Activated CD4-positive, alpha-beta T cell treated with anti-CD3 and anti-CD28 coated beads for 36 hours (primary cell): Measurements from ENCODE around the gene XRCC5. TPM values are rescaled to one million over a fixed set of nuclear protein-coding genes. Genes with fewer than 3 reads are reported as not detected.

ENCODE experiments used
- ATAC-seq: fragments of 200-7000 bp; cut with Tn5 transposase; one replicate; pipeline ENCODE4 v1.10.0; 2021; ENCODE audit warnings: mild to moderate bottlenecking, moderate library complexity
- CTCF ChIA-PET: fragments of 350-600 bp; sonication (Branson Sonifier 250); formaldehyde crosslinking; loops from one replicate; lab custom pipeline; 2021; ENCODE audit warnings: antibody characterized with exemption; lab: Charles Lee
- POLR2A ChIA-PET: fragments of 350-600 bp; sonication (Branson Sonifier 250); formaldehyde crosslinking; loops from one replicate; lab custom pipeline; 2021; ENCODE audit warnings: antibody characterized with exemption, inconsistent platforms; lab: Charles Lee
- DNase-seq: peaks from one replicate; pipeline ENCODE4 v3.0.0-alpha.2; 2020
- H3K27ac Mint-ChIP-seq: one replicate; pipeline ENCODE4 v1.8.0; 2021; ENCODE audit warnings: mixed read lengths
- H3K27me3 Mint-ChIP-seq: one replicate; pipeline ENCODE4 v1.8.0; 2021; ENCODE audit warnings: mixed read lengths
- H3K36me3 Mint-ChIP-seq: one replicate; pipeline ENCODE4 v1.8.0; 2021; ENCODE audit warnings: low read depth, mixed read lengths
- H3K4me1 Mint-ChIP-seq: one replicate; pipeline ENCODE4 v1.8.0; 2021; ENCODE audit warnings: mixed read lengths
- H3K4me3 Mint-ChIP-seq: one replicate; pipeline ENCODE4 v1.8.0; 2021; ENCODE audit warnings: mild to moderate bottlenecking, moderate library complexity, mixed read lengths
- H3K9me3 Mint-ChIP-seq: one replicate; pipeline ENCODE4 v1.8.0; 2021; ENCODE audit warnings: low read depth, mixed read lengths
- intact Hi-C, 2 experiments: fragments of 100-400 bp; cut with DNase I in 1 of 2; cut with micrococcal nuclease in 1 of 2; formaldehyde crosslinking; loops; one replicate each; pipeline versions ENCODE4 v1.14.2 to v1.15.1; 2022 to 2024; cut with DNase I, micrococcal nuclease
- total RNA-seq, 2 experiments: library from RNA; stranded (reverse); gene quantifications; one replicate each; pipeline ENCODE4 v1.2.3, GENCODE V29; 2021

Gene XRCC5
- total RNA-seq, 2 experiments from 2014 or later, result 395 to 536 TPM

DNA sequence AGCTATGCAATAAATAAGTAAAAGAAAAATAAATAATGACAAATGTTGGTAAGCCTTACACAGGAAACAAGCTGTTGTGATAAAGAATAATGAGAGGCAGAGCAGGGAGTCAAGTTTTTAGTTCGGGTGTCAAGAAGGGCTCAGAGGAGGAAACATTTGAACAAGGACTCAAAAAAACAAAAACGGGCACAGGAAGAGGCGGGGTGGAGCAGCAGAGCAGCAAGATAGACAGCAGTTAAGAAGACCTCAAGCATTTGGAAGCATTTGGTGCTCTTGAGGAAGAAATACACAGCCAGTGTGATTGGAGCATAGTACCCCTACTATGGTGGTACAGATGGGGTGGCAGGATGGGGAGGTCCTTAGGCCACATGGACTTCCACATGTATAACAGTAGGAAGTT is 24.6 kb upstream of the XRCC5 start:
- Mint-ChIP-seq H3K27ac (peak overlapping the region; percentile 95), H3K36me3 (no peaks in the 10 kb centered on the region), H3K4me3 (peak overlapping the region; percentile 55), H3K4me1 (peaks cover 63% of the 10 kb centered on the region), H3K9me3 (no peaks in the 10 kb centered on the region), H3K27me3 (no peaks in the 10 kb centered on the region)
- DNase-seq (peak; percentile 42), ATAC-seq (peak; percentile 20)
- ChIA-PET CTCF (interaction anchor here (0.6 to 6.3 kb wide), 8 partner anchors 17 to 225 kb away, joined by 3 to 48 read pairs (median 3); partner anchors contain the start of gene XRCC5), POLR2A (interaction anchor here (0.5 to 1.2 kb wide), 4 partner anchors 24 to 327 kb away, joined by 3 read pairs; partner anchors contain the start of gene SMARCAL1)
- intact Hi-C loops, result loop anchor here in 1 of 2 experiments (5.0 kb wide), 1 partner anchor 52 kb away; no protein-coding TSS in a partner anchor

DNA sequence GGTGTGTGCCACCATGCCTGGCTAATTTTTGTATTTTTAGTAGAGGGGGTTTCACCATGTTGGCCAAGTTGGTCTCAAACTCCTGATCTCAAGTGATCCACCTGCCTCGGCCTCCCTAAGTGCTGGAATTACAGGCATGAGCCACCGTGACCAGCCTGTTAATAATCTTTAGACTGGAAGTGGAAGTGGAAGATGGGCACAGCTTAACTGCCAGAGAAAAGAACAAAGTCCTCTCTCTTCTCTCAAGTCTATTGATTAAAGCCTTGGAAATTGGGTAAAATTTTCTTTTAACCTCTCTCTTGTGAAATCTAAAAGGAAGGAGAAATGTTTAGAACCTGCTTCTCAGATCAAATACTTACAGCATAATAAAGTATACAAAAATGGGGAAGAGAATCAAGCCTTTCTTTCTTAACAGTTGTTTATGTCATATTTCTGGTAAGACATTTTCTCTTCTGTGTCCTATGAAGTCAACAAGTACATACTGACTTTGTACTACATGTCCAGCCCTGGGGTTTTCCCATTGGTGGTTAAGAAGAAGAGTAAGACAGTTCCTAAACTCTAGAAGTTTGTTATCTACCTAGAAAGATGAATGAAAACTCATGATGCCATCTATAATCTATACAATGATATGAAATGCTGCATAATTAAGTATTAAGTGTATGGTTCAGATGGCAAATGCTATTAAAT is 22.8 kb upstream of the XRCC5 start:
- intact Hi-C loops, result no loop called here
- POLR2A ChIA-PET, result no interaction called here
- peaks cover 67% of the 10 kb centered on the region for H3K4me1 Mint-ChIP-seq
- DNase-seq, result no peak
- peak overlapping the region; percentile 55 for H3K27ac Mint-ChIP-seq
- H3K4me3 Mint-ChIP-seq, result no peak overlapping the region
- H3K36me3 Mint-ChIP-seq, result no peaks in the 10 kb centered on the region
- CTCF ChIA-PET, result interaction anchor here (0.7 to 6.3 kb wide), 3 partner anchors 24 to 63 kb away, joined by 3 to 48 read pairs (median 3); partner anchors contain the start of gene XRCC5
- no peak for ATAC-seq
- H3K27me3 Mint-ChIP-seq, result no peaks in the 10 kb centered on the region
- no peaks in the 10 kb centered on the region for H3K9me3 Mint-ChIP-seq

DNA sequence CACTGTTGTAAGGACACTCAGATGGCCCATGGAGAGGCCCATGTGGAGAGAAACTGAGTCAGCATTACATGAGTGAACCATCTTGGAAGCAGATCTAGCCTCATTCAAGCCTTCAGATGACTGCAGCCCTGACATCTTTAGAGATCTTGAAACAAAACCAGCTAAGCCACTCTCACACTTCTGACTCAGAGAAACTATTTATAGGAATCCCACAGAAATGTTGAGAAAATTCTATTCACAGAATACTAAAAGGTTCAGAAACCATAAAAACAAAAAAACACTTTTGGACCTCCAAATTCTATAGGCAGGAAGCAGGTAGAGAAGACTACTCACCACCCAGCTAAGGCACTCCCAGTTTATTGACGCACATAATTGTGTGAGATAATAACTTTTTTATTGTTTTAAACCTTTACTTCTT is 18.8 kb upstream of the XRCC5 start:
- ATAC-seq, result peak; percentile 95
- intact Hi-C loops, result no loop called here
- no peak for DNase-seq
- Mint-ChIP-seq H3K36me3 (no peaks in the 10 kb centered on the region), H3K9me3 (no peaks in the 10 kb centered on the region), H3K4me3 (no peak overlapping the region), H3K4me1 (peaks cover 34% of the 10 kb centered on the region), H3K27me3 (no peaks in the 10 kb centered on the region), H3K27ac (peak overlapping the region; percentile 55)
- ChIA-PET POLR2A (no interaction called here), CTCF (interaction anchor here (0.6 to 1.4 kb wide), 3 partner anchors 19 to 124 kb away, joined by 3 to 8 read pairs (median 5); partner anchors contain the start of gene XRCC5)

DNA sequence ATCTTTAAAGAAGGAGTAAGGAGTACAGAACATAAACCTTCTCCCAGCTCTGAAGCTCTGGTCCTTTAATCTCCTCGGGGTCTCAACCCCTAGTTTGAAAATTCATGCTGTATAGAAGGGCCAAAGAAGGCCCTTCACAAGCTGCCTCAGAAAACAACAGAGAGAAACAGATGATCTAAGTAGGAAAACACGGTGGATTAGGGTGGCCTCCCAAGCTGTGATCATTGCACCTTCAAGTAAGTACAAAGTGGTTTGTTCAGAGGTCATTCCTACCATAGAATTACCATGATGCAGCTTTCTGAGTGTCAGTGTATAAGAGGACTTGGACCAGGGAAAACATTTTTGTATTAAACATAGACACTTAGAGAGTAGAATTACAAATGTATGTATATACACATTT is 16.5 kb upstream of the XRCC5 start:
- ATAC-seq, result no peak
- H3K27ac Mint-ChIP-seq, result no peak overlapping the region
- DNase-seq, result no peak
- H3K36me3 Mint-ChIP-seq, result no peaks in the 10 kb centered on the region
- peaks cover 23% of the 10 kb centered on the region for H3K4me1 Mint-ChIP-seq
- no peaks in the 10 kb centered on the region for H3K9me3 Mint-ChIP-seq
- H3K27me3 Mint-ChIP-seq, result no peaks in the 10 kb centered on the region
- H3K4me3 Mint-ChIP-seq, result no peak overlapping the region
- CTCF ChIA-PET, result interaction anchor here (1.0 to 3.5 kb wide), 5 partner anchors 11 to 60 kb away, joined by 3 to 14 read pairs (median 4); partner anchors contain the start of genes PECR and TMEM169
- intact Hi-C loops, result no loop called here
- POLR2A ChIA-PET, result no interaction called here

DNA sequence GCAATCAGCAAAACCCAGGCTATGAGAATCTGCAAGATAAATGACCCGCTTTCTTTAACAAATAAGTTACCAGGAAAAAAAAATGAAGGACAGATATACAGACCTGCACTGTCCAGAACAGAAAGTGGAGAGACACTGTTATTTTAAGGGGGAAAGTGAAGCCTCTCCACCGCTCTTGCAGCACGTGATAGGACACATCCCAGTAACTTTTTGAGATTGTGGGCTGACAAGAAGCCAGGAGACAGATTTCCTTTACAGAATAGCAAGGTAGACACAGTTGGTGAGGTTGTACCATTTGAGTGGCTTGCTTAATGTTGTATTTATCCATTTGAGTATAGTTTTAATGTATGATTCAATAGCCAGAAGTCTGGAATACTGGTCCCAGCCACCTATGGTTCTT is 14.4 kb upstream of the XRCC5 start:
- Mint-ChIP-seq H3K36me3 (no peaks in the 10 kb centered on the region), H3K27ac (no peak overlapping the region), H3K27me3 (no peaks in the 10 kb centered on the region), H3K4me1 (peaks cover 18% of the 10 kb centered on the region), H3K9me3 (no peaks in the 10 kb centered on the region), H3K4me3 (no peak overlapping the region)
- intact Hi-C loops, result no loop called here
- DNase-seq, result no peak
- no peak for ATAC-seq
- CTCF ChIA-PET, result interaction anchor here (0.6 to 3.5 kb wide), 3 partner anchors 13 to 20 kb away, joined by 3 to 14 read pairs (median 4); partner anchors contain the start of genes PECR and TMEM169
- POLR2A ChIA-PET, result no interaction called here

DNA sequence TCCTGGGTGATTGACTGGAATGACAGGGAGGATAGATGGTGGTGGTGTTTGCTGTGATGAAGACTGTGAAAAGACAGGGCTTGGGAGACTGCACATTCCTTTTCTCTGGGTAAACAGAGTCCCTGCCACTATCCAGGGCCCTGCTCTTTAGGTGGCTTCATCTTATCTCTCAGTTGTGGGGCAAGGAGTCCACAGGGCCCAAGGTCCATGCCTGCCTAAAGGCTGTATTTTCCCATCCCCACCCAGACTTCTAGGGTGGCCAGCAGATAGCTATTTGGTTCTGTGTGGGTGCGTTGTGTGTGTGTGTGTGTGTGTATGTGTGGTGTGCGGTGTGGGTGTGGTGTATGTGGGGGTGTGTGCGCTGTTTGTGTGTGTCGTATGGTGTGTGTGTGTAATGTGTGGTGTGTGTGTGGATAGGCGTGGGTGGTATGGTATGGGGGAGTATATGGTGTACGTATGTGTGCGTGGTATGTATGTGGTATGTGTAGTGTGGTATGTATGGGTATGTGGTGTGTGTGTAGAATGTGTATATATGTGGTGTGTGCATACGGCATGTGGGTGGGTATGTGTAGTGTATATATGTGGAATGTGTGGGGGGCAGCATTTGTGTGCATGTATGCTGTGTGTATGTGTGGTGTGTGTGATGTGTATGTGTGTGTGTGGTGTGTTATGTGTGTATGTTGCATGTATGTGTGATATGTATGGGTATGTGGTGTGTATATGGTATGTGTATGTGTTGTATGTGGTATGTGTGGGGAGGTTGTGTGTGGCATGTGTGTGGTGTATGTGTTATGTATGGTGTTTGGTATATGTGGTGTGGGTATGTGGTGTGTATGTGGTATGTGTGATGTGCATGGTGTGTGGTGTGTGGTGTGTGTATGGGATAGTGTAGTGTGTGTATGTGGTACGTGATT is 10.5 kb upstream of the XRCC5 start:
- no peak for DNase-seq
- Mint-ChIP-seq H3K4me1 (no peaks in the 10 kb centered on the region), H3K9me3 (no peaks in the 10 kb centered on the region), H3K4me3 (no peak overlapping the region), H3K27ac (no peak overlapping the region), H3K36me3 (no peaks in the 10 kb centered on the region), H3K27me3 (no peaks in the 10 kb centered on the region)
- CTCF ChIA-PET, result no interaction called here
- ATAC-seq, result no peak
- POLR2A ChIA-PET, result interaction anchor here (0.6 kb wide), 1 partner anchor 331 kb away, joined by 3 read pairs; no protein-coding TSS in a partner anchor
- intact Hi-C loops, result no loop called here

DNA sequence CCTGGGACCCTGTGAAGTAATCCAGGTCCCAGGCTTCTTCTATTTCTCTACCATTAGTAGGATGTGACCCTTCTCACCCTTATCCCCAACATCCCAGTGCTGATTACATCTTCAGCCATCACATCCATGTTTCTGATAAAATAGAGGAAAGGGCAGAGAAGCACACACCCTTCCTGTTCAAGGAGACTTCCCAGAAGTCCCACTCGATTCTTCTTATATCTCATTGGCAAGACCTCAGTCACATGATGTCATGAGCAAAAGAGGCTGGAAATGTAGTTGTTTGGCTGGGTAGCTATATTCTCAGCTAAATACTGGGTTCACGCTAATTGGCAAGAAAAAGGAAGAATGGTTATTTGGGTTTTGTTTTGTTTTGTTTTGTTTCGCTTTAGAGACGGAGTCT is 8.0 kb upstream of the XRCC5 start:
- H3K4me1 Mint-ChIP-seq, result no peaks in the 10 kb centered on the region
- no peak overlapping the region for H3K27ac Mint-ChIP-seq
- ChIA-PET CTCF (interaction anchor here (0.5 to 1.0 kb wide), 3 partner anchors 17 to 168 kb away, joined by 3 to 4 read pairs (median 3); no protein-coding TSS in a partner anchor), POLR2A (no interaction called here)
- ATAC-seq, result no peak
- no peaks in the 10 kb centered on the region for H3K27me3 Mint-ChIP-seq
- H3K4me3 Mint-ChIP-seq, result no peak overlapping the region
- no peak for DNase-seq
- no peaks in the 10 kb centered on the region for H3K9me3 Mint-ChIP-seq
- intact Hi-C loops, result no loop called here
- H3K36me3 Mint-ChIP-seq, result no peaks in the 10 kb centered on the region

DNA sequence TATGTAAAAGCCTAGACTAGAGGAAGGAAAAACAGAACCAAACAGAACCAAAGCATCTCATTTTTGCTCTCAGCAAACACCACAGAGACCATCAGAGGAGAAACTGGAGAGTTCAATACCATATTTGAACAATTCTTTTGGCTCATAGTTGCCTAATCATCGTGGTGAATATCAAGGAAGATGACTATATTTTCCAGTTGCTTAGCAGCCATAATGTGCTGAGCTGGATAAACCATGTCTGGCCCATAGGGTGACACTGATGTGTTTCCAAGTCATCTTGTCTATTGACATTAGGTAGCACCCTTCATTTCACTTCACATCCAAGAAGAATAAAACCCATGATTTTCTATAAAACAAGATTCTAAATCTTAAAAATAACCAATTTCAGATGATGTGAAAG is 5.9 kb upstream of the XRCC5 start:
- Mint-ChIP-seq H3K4me1 (no peaks in the 10 kb centered on the region), H3K9me3 (no peaks in the 10 kb centered on the region), H3K27me3 (no peaks in the 10 kb centered on the region), H3K4me3 (no peak overlapping the region), H3K27ac (no peak overlapping the region), H3K36me3 (no peaks in the 10 kb centered on the region)
- DNase-seq (no peak), ATAC-seq (peak; percentile 23)
- intact Hi-C loops, result no loop called here
- ChIA-PET CTCF (interaction anchor here (1.6 to 2.0 kb wide), 2 partner anchors 11 to 19 kb away, joined by 3 to 6 read pairs; no protein-coding TSS in a partner anchor), POLR2A (no interaction called here)

DNA sequence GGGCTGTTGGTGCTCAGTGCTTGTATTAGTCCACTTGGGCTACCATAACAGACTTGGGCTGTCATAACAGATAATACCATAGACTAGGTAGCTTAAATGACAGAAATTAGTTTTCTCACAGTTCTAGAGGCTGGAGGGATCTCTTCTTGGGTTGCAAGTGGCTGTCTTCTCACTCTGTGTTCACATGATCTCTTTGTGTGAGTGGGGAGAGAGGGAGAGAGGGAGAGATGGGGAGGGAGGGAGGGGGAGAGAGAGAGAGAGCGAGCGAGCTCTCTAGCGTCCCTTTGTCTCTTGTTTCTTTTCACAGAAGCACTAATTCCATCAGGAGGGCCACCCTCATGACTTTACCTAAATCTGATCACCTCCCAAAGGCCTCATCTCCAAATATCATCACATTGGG is 4.5 kb upstream of the XRCC5 start:
- CTCF ChIA-PET, result interaction anchor here (0.6 to 2.0 kb wide), 4 partner anchors 9 to 244 kb away, joined by 3 to 6 read pairs (median 4); partner anchors contain the start of genes PECR and TMEM169
- Mint-ChIP-seq H3K4me3 (no peak overlapping the region), H3K4me1 (peaks cover 4% of the 10 kb centered on the region), H3K9me3 (no peaks in the 10 kb centered on the region), H3K36me3 (peaks cover 4% of the 10 kb centered on the region), H3K27ac (no peak overlapping the region), H3K27me3 (no peaks in the 10 kb centered on the region)
- DNase-seq, result no peak
- no peak for ATAC-seq
- intact Hi-C loops, result no loop called here
- POLR2A ChIA-PET, result no interaction called here

DNA sequence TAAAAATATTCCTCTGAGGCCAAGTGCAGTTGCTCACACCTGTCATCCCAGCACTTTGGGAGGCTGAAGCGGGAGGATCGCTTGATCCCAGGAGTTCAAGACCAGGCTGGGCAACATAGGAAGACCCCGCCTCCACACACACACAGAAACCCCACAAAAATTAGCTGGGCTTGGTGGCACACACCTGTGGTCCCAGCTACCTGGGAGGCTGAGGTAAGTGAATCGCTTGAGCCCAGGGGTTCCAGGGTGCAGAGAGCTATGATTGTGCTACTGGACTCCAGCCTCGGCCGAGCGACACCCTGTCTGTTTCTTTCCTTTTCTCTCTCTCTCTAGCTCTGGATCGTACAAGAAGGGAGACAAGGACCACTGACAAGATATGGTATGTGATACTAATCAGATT is 1.8 kb upstream of the XRCC5 start:
- DNase-seq (no peak), ATAC-seq (no peak)
- Mint-ChIP-seq H3K9me3 (no peaks in the 10 kb centered on the region), H3K4me3 (no peak overlapping the region), H3K36me3 (peaks cover 30% of the 10 kb centered on the region), H3K27me3 (no peaks in the 10 kb centered on the region), H3K27ac (no peak overlapping the region), H3K4me1 (peaks cover 26% of the 10 kb centered on the region)
- ChIA-PET POLR2A (interaction anchor here (1.1 kb wide), 1 partner anchor 26 kb away, joined by 4 read pairs; the partner anchor contains the start of genes PECR and TMEM169), CTCF (interaction anchor here (0.5 to 6.1 kb wide), 4 partner anchors 13 to 74 kb away, joined by 3 to 50 read pairs (median 23); no protein-coding TSS in a partner anchor)
- intact Hi-C loops, result no loop called here
